ENCODE results near the gene ID4. TPM values are rescaled to one million over a fixed set of nuclear protein-coding genes. Genes with fewer than 3 reads are reported as not detected.

The ID4 gene
- total RNA-seq, 4 donors from 2014 or later, result 0.36 to 5.8 (median 1.3) TPM

DNA sequence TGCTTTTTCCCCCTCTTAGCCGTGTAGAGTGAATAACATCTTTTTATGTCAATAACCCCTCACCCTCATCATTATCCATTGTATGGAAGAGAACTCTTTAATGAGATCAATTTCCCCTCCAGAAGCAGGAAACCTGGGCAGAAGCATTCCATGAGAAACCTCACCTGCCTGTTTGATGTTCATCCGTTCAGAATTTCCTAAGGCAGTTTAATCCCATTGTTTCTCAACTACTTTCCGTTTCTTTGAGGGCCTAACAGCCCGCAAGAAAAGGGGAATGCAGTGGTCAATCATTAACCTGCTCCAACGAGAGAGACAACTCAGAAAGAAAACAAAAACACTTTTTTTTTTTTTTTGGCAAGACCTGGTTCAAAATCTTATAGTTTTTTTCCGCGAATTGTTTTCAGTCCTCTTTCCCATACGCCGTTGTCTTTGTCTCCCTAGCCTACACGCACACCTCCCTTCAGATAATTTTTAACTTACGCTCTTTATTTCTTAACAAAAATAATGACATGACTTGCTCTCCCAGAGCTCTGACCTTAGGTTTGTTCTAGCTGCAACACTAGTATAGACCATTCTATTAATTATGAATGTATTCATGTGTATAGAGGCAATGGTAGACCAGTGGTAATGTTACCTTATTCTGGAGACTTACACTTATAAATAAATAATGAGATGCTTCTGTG, 25.6 kb upstream of the ID4 start:
- Histone ChIP-seq H3K4me1 (no peaks in the 10 kb centered on the region), H3K27ac (no peak overlapping the region), H3K9me3 (no peaks in the 10 kb centered on the region), H3K27me3 (no peaks in the 10 kb centered on the region), H3K4me3 (no peak overlapping the region), H3K36me3 (no peaks in the 10 kb centered on the region)
- intact Hi-C loops (cut with DNase I; ENCODE audit: low total_unique reads), result loop anchor here (1.0 kb wide), 1 partner anchor 41 kb away; no protein-coding TSS in a partner anchor
- no peak for DNase-seq
- no peak for ATAC-seq
- no peak for TF ChIP-seq CTCF (IDR thresholded peaks at IDR 0.05 in 4 of 5, conservative IDR thresholded peaks at IDR 0.05 in 1 of 5)
- TF ChIP-seq POLR2A (IDR thresholded peaks at IDR 0.05), result no peak
- in situ Hi-C loops (cut with MboI; ENCODE audit: low sequenced_read_pairs in 4 of 4), result no loop called here

GRCh38 chr6:19812512-19813119, 24.6 kb upstream of the ID4 start:
- intact Hi-C loops (cut with DNase I; ENCODE audit: low total_unique reads), result loop anchor here (1.0 kb wide), 1 partner anchor 40 kb away; no protein-coding TSS in a partner anchor

DNA sequence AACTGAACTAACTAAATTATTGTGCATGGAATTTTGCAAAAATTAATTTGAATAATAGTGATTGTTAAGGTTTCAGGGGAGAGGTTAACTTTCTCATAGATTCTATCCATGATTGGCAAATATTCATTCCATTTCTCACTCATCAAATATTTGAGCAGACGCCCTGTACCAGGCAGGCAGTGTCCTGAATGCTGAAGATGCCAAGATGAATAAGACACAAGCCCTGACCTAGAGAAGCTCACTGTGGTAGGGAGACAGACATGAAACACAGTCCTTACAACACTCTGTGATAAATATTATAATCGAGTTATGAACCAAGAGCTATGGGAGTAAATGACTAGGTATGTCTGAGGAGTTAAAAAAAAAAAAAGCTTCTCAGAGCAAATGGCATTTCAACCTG, 18.4 kb upstream of the ID4 start:
- no peak for TF ChIP-seq CTCF (IDR thresholded peaks at IDR 0.05 in 4 of 5, conservative IDR thresholded peaks at IDR 0.05 in 1 of 5)
- no peak for TF ChIP-seq POLR2A (IDR thresholded peaks at IDR 0.05)
- DNase-seq, result no peak
- Histone ChIP-seq H3K9me3 (no peaks in the 10 kb centered on the region), H3K4me1 (no peaks in the 10 kb centered on the region), H3K4me3 (no peak overlapping the region), H3K36me3 (no peaks in the 10 kb centered on the region), H3K27ac (no peak overlapping the region), H3K27me3 (no peaks in the 10 kb centered on the region)
- no peak for ATAC-seq
- in situ Hi-C loops (cut with MboI; ENCODE audit: low sequenced_read_pairs in 4 of 4), result no loop called here
- intact Hi-C loops (cut with DNase I; ENCODE audit: low total_unique reads), result no loop called here

More at GRCh38 chr6:19812512-19813119, 24.6 kb upstream of the ID4 start:
- no peak overlapping the region for H3K27ac ChIP-seq
- no peak overlapping the region for H3K4me3 ChIP-seq
- H3K4me1 ChIP-seq, result no peaks in the 10 kb centered on the region
- no peaks in the 10 kb centered on the region for H3K9me3 ChIP-seq
- DNase-seq, result no peak
- TF ChIP-seq POLR2A (IDR thresholded peaks at IDR 0.05) (no peak), CTCF (IDR thresholded peaks at IDR 0.05 in 4 of 5, conservative IDR thresholded peaks at IDR 0.05 in 1 of 5) (peak in 4 of 5 experiments; percentile 44 to 61 (median 54))
- peak in 1 of 2 donors; percentile 80 for ATAC-seq
- in situ Hi-C loops (cut with MboI; ENCODE audit: low sequenced_read_pairs in 4 of 4), result no loop called here
- H3K27me3 ChIP-seq, result no peaks in the 10 kb centered on the region
- no peaks in the 10 kb centered on the region for H3K36me3 ChIP-seq

DNA sequence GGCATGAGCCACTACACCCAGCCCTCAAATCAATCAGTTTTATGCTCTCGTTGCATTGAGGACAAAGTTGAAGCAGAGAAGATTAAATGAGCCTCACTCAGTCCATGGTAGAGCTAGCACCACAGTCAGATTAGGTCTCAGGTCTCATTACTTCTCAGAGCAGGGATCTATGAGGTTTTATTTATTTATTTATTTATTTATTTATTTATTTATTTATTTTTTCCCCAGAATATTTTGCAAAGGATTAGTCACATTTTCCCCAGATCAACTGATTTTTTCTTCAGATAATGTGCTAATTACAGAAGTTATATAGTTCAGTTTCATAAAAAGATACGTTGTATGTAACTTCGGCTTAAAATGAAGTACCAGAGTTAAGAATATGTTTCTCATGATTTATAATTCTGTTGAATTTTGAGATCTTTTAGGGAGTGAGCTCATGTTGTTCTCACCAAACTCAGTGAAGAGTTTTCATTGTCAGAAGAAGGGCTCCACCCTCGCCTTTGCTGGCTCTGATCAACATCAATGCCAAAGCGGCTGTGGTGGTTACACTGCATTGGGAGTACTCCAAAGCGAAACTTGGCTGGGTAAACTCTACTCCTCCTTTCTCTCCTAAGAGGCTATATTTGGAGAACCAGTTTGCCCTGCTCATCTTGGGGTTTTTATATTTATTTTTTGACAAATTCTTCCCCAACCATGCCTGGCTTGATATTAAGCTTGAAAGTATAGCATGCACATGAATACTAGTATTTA, 12.9 kb upstream of the ID4 start:
- no peak for TF ChIP-seq CTCF (IDR thresholded peaks at IDR 0.05 in 4 of 5, conservative IDR thresholded peaks at IDR 0.05 in 1 of 5)
- TF ChIP-seq POLR2A (IDR thresholded peaks at IDR 0.05), result no peak

More for the DNA sequence above, 12.9 kb upstream of the ID4 start:
- no peaks in the 10 kb centered on the region for H3K4me1 ChIP-seq
- H3K27ac ChIP-seq, result no peak overlapping the region
- DNase-seq (peak in 1 of 2 donors; percentile 22), ATAC-seq (peak; percentile 30 to 70)
- H3K4me3 ChIP-seq, result peak overlapping the region in 1 of 4 donors; percentile 25
- no peaks in the 10 kb centered on the region for H3K9me3 ChIP-seq
- no peaks in the 10 kb centered on the region for H3K27me3 ChIP-seq
- intact Hi-C loops (cut with DNase I; ENCODE audit: low total_unique reads) (no loop called here), in situ Hi-C loops (cut with MboI; ENCODE audit: low sequenced_read_pairs in 4 of 4) (no loop called here)
- H3K36me3 ChIP-seq, result no peaks in the 10 kb centered on the region
